NCI-H1048 (cell line): ENCODE results near the gene TPX2.

ENCODE experiments used
- DNase-seq: peaks from one replicate; lab custom pipeline; 2025; lab: John Stamatoyannopoulos, UW

The TPX2 gene

DNA sequence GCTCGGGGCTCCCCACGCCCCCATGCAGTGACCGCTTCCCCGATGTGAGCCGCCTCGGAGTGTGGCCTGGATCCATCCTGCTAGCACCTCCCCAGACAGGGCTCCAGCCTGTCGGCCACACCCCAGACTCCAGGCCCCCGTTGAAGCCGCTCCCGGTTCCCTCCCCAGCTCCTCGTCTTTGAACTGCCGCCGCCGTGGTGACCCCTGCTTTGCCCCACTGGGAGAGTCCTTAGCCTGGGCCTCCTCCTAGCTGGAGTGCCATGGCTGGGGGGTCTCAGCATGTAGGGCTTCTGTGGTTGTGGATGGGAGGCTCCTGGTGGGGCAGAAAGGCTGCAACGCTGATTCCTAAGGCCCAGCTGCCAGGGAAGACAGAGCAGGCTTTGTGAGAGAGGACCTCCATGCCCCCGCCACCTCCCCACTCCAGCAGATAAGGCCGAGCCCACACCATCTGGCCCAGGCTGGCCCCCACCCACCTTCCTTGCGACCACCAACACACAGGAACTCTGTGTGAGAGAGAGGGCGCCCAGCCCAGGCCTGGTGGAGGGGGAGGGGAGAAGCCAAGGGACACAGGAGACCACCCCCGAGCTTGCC is 94.9 kb downstream of the TPX2 start:
- no peak for DNase-seq

DNA sequence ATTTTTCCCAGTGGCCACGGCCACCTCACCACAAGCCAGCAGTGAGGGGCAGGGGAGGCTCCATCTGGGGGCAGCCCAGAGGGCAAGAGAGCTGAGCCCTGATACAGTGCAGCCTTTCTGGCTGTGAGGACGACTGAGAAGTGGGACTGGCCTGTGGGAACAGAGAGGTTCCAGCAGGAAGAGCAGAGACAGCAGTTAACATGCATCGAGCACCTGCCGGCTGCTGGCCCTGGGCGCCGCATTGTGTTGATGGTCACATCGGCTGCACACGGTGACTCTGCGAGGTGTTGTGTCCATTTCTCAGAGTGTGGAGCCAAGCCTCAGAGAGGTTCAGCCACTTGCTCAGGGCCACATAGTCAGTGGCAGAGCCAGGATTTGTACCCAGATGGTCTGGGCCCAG is 96.5 kb downstream of the TPX2 start:
- no peak for DNase-seq

DNA sequence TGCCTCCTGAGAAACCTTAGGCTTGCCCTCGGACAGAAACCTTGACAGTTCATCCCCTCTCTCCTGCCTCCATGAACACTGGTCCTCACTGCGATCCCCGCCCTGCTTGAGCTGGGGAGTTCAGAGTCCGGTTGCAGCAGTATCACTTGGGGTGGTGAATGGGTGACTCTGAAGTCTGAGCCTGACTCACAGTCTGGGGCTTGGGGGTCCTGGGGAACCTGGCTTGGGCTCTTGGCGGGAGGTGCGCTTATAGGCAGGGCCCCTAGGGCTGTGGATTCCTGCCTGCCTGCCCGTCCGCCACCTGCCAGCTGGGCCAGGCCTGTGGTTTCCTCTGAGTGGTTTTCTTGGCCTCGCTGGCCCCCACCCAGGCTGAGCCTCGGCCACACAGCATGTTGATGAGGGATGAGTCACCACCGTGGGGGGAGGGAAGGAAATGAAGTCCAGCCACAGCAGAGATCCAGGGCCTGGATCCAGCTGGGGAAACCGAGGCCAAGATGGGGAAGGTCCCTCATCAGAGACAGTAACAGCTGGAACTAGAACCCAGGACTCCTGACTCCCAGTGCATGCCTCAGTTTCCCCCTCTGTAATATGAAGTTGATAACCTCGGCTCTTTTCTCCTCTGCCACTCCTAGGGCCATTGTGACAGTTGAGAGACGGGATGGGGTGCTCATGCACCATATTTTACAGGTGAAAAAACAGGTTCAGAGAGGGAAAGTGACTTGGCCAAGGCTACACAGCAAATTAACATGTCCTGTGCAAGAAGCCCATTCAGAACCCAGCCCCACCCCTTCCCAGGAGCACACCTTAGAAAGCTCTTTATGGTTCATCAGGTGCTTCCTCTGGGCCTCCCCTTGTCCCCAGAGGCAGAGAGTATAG is 97.1 kb downstream of the TPX2 start:
- DNase-seq = no peak

DNA sequence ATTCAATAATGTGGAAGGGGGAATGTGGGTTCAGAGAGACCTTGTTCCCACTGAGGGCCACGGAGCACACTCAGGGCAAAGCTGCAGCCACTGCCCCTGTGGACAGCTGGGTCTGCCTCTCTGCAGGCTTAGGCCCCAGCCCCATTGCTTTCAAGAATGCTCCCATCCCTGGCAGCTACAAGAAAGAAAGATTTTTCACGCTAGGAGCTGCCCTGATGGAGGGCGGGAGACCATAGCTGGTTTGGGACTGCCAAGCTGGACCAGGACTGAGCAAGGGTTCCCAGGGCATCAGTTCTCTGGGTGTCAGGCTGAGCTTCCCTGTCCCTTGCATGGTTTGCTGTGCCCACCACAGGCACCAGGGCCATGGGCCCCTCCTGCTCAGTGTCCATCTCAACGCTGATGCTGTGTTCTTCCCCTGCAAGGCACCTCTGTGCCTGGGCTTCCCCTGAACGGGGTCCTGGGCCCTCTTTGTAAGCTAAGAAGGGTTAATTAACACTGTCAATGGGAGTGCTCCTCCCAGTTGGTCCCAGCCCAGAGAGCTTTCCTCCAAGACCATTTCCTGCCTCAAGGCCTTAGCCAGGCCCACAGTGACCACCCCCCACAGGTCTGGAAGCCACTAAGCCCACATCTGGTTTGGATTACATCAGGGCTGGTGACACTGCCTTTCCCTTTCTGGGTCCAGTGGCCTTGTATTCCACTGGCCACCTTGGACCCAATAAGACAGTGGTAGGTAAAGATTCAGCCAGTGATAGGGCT is 97.9 kb downstream of the TPX2 start:
- no peak for DNase-seq

DNA sequence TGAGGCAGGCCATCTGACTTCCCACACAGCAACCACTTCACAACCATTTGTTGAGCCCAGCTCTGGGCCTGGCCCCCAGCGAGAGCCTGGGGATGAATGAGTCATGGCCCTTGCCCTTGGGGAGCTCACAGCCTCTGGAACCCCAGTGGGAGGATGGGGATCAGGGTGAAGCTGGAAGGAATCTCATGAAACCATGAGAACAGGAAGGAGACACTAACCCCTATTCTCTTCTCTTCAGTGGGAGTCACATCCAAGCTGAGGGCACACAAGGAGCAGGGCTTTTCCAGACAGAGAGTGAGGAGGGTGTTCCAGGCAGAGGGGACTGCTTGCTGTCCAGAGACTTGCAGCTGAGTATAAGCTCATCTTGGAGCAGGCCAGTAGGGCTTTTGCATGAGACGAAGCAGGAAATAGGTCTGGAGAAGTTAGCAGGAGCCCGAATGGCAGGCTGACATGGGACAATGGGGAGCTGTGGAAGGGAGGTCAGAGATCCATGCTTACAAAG is 98.9 kb downstream of the TPX2 start:
- no peak for DNase-seq

DNA sequence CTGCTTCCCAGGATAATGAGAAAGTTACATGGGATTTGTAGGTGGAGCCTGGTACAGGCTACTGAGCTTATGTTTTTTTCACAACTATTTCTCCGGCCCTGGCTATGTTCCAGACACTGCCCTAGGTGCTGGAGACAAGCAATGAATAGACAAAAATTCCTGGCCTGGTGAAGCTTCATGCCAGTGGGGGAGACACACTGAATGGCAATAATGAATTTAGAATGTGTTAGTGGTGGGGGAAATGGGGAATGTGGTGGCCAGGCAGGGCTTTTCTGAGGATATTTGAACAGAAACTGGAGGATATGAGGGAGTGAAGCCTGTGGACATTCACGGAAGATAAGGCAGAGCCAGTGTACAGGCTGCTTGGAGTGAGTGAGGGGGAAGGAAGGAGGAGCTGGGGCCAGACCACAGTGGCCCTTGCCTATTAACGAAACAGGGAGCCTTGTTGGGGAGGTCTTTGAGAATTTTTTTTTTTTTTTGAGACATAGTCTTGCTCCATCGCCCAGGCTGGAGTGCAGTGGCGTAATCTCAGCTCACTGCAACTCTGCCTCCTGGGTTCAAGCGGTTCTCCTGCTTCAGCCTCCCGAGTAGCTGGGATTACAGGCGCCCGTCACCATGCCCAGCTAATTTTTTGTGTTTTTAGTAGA is 99.7 kb downstream of the TPX2 start:
- no peak for DNase-seq

DNA sequence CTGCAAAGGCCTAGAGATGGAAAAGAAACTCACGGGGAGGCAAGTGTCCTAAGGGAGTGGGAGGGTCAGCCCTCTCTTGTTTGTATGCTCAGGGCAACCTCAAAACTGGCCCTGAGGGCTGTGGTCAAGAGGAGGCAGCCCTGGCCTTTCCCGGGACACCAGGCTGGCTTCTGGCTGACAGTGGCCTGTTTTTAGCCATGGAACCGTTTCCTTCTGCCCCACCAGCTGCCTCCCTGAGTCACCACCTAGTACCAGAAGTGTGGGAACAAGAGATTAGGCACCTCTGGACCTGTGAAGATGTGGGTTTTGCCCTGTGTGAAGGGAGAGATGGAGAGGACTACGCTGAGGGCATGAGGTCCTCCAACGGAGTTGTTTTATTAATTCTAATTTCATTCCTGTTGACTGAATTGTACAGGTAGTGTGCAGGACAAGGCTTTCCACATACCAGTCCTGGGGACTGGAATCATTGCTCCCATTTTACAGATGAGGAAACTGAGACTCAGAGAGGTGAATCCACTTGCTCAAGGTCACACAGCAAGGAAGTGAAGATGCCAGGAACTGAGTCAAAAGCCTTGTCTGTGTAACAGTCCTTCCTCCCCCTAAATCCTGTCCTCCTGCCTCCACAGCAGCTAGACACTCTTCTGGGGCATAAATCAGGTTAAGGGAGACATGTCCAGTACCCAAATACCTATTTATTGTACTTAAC is 100.8 kb downstream of the TPX2 start:
- no peak for DNase-seq

DNA sequence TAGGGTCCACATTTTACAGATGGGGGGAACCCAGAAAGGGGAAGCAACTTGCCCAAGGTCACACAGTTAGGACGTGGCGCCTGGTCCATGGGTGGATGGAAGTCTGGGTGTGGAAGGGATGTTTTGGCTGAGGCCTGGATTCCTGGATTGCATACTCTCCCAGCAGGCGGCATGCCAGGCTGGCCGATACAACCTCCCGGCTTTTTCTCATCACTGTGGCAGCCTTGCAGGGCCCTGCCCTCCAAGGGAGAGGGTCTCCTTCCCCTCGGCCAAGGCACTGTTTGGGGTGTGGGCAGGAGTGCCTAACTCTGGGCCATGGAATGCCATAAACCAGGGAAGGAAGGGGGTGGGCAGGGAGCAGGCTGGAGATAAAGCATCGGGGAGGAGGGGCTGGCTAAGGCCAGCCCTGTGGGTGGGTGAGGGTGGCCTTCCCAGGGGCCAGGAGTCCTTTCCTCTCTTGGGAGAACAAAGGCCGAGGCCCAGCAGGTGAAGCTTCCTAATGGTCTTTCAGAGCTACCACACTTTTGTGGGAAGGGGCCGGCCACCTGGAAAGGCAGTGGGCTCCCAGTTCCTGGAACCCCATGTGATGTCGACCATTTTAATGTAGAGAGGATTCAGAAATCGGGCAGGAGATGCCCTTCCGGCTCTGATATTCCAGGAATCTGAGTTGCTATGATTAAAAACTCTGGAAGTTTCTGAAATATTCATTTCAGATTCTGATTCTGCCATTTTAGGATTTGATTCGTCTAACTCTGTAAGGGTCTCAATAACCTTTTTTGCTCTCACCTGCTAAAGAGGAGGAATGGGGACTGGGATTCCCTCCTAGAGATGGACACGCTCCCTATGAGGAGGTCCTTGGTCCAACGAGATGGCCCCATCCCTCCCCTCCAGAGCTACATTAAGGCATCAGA is 102.1 kb downstream of the TPX2 start:
- no peak for DNase-seq

DNA sequence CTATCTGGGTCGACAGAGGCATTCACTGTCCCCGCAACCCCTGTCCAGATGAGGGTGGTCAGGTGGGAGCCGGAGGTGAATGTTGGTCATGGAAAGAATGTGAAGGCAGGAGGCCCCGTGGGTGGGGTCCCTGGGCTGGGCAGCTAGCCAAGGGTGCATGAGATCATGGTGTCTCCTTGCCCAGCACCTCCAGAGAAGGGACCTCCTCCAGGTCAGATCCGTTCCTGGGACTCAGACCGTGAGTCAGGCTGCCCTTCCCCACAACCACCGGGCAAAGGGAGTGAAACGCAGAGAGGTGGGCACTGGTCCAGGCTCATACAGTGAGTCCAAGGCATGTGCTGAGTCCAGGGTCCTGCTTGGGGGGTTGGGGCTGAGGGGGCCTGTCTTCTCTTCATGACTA is 102.8 kb downstream of the TPX2 start:
- no peak for DNase-seq

DNA sequence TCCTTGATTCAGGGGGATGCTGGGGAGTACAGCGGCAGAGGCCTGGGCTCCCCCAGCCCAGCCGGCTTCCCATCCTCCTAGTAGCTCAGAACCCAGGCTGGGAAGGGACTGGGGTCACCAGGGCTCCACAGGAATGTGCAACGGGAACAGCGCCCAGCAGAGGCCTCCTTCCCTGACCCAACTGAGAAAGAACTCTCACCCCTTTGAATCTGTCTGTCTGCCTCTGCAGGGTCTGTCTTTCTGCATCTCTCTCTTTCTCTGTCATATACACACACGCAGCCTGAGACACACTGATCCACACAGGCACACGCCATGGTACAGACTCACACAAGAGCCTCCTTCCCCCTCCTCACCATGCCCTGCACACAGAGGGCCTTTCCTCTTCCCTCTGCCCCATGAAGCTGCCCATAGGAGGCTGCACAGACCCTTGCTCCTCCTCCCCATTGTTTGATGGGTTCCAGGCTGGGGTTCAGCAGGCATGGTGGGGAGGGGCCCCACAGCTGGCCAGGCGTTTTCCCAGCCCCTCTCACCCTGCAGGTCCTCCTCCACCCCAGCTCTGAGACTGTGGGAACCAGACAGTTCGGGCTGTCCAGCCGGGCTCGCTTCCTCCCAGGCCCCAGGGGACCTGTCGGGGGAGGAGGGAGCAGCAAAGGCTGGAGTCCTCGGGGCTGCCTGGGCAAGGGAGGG is 103.5 kb downstream of the TPX2 start:
- no peak for DNase-seq

DNA sequence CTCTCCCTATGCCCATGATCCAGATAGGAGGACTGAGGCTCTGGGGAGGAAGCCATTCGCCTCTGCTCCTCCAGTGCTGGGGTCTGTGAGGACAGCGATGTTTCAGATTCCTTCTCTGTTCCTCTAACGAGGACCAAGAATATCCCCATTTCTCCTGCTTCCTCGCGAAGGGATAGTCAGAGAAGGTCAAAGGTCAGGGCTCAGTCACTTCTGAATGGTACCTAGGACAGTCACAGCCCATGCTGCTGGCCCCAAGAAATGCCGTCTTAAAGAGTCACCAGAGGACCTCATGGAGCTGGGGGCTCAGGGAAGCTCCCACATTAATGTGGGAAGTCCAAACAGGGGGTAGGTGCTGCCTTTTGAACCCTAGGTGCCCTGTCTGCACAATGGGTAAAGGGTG is 104.2 kb downstream of the TPX2 start:
- DNase-seq = no peak

DNA sequence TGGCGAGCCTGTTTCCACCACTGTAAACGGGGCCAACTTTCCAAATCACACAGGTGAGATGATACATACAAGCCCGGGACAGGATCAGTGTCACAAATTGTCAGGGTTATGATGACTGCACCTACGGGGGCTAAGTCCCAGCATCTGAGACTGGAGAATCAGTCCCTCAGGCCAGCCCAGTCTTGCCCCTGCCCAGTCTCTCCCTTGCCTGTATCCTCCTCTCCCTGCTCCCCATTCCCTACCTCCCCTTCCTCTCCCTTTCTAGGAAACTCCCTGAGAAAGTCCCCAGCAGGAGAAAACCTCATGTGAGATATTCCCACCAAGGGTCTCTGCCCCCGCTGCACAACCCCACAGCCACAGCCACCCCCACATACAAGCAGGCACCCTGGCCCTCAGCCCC is 104.8 kb downstream of the TPX2 start:
- DNase-seq = no peak

DNA sequence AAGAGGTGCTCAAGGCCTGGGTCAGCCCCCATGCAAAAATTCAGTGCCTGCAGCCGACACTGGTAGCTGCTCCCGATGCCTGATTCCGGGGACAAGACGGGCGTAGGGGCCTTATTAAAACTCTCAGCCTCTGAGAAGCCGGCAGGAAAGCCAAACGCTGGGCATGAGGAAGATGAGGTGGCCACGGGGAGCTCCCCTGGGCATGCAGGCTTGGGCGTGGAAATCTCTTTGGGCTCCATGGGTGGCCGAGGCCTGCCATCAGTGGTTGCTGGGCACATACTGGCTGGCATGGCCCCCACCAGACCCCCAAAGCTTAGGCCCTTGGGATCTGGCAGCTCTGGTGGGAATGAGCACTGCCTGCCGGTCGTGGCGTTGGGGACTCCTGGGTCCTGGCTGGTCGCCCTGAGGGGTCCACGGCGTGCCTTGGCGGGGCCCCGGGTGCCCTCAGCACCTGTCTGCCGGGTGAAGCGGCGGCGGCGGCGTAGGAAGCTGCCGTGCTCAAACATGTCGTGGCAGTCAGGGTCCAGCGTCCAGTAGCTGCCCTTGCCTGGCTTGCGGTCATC is 105.7 kb downstream of the TPX2 start:
- no peak for DNase-seq

DNA sequence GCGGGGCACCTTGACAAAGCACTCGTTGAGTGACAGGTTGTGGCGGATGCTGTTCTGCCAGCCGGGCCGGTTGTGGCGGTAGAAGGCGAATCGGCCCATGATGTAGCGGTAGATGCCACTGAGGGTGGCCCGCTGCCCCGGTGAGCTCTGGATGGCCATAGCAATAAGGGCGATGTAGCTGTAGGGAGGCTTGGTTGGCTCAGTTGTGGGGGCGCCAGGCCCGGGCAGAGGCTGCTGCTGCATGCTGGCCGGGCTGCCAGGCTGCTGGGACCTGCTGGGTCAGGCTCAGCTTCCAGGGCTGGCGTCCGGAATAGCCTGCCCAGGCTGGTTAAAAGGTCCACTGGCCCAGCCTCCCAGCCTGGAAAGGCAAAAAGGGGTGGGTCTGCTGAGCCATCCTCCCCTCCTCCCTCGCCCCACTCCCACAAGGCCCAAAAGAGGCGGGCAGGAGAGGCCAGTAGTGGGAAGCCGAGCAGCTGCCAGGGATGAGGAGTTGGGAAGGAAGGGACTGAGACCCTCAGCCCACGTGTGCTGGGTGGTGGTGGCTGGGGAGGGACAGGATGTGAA is 106.3 kb downstream of the TPX2 start, which contains the start of gene FOXS1:
FOXS1 (minus strand) TSS at position 305 of the 564 bp plus-strand sequence; CDS start at position 243, 62 bp downstream.
- no peak for DNase-seq

DNA sequence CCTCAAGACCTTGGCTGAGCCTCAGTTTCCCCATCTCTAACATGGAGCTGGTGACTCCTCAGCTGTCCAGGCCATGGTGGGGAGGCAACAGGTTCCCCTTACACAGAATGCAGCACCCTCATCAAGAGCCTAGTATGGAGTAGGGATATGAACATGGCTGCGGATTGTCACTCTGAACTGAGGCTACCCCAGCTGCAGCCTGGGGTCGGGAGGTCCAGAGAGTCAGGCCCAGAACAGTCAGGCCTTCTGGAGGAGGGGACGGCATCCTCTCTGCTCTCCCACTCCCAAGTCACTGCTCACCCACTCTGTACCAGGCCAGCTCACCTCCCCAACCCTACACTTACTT is 107.7 kb downstream of the TPX2 start:
- DNase-seq = no peak

DNA sequence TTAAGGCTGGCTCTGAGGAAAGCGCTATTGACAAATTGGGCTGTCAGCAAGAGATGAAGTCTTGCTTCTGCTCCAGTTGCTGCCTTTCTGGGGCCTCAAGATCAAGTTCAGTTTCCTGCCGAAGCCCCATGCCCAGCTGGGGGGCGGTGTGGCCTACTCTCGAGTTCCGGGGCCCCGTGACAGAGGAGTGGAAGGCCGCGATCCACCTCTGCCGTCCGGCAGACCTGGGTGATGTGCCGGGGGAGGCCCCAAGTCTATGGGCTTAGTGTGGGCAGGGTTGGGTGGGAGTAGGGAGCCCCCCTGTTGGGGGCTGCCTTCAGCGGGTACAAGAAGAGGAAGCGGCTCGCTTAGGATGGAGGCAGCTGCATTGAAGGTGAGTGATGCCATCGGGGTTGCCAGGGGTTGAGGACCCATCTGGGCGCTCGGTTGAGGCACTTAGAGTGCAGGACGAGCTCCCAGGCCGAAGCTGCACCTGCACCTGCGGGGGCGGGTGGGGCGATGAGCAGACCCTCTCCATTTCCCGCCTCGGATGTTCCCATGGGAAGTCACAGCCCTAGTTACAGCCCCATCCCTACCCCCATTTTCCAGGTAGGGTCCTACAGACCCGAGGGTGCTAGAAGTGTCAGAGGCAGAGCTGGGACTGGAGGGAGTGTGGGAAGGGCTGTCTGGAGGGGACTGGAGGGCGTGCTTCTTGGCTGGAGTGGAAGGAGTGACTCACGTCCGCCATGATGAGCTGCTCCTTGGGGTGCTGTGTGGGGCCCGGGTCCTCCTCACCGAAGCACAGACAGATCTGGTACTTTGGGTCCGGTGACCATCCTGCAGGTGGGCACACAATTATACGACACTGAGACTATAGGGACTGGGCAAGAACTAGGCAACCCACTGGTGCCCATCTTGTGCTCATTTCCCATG is 109.3 kb downstream of the TPX2 start:
- DNase-seq = no peak

DNA sequence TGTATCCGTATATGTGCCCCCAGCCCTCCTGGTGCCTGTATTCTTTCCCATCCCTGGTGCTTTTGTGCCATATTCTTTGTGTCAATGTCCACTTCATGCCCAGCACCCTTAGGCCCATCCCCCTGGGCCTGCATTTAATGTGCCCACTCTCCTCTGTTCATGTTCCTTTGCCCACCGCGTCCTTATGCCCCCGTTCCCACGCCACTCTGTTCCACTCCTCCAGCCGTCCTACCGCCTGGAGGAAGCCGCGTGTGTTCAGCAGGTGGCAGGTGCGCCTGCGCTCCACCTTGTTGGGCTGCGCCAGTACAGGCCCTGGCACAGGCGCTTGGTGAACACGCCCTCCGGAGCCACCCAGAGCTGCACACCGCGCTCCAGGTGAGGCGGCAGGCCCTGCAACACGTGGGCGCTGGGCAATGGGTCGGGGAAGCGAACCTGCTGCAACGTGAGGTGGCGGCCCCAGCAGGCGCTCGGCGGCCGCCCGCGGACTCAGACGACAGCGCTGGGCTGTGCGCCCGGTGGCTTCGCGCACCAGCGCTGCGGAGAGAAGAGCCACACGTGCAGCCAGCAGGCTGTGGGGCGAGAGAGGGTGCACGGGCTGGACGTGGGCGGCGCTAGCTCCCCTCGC is 110.3 kb downstream of the TPX2 start:
- no peak for DNase-seq
